Umbilical cord (tissue), 2 donors: ENCODE measurements around the gene NOC4L. TPM values are rescaled to one million over a fixed set of nuclear protein-coding genes. Genes with fewer than 3 reads are reported as not detected.
"Not testable (repeated sequence)": the region's sequence is repeated elsewhere in the genome, so short reads cannot be mapped to it uniquely, and the experiment has no call there.

Source experiments
- DNase-seq: peaks from one replicate; pipeline ENCODE4 v3.0.0-alpha.2; 2015; ENCODE audit warnings: low spot score
- total RNA-seq: library from RNA; depleted of rRNA; stranded (reverse); fragments of >200 nt; gene quantifications from one replicate; pipeline ENCODE4 v1.2.3, GENCODE V29; 2014; ENCODE audit warnings: low replicate concordance; ENCODE audit not compliant: insufficient read depth

Gene NOC4L
- total RNA-seq, 1 donor from 2014 or later, result 3.1 TPM

DNA sequence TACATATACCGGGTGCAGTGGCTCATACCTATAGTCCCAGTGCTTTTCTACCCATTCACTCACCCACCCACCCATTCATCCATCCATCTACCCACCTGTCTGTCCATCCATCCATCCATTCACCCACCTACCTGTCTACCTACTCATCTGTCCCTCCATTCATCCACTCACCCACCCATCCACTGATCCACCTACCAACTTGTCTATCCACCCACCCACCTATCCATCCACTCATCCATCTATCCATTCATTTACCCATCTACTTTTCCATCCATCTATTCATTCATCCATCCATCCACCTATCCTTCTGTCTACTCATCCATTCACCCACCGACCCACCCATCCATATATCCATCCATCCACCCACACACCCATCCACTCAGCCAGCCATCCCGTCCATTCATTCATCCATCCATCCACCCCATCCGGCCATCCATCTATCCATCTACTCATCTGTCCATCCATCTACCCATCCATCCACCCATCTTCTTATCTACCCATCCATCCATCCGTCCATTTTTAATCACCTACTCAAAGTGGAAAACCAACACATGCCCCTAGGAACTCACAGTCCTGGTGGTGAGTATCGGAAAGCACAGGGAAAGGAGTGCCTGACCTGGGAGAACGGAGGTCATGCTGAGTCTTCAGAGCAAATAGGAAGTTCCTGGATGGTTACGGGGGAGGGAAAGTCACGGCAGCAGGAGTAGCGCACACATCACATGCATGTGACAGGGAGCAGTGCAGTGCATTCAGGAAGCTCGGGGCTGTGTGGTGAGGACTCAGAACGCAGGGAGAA, 20.1 kb upstream of the NOC4L start:
- no peak for DNase-seq

DNA sequence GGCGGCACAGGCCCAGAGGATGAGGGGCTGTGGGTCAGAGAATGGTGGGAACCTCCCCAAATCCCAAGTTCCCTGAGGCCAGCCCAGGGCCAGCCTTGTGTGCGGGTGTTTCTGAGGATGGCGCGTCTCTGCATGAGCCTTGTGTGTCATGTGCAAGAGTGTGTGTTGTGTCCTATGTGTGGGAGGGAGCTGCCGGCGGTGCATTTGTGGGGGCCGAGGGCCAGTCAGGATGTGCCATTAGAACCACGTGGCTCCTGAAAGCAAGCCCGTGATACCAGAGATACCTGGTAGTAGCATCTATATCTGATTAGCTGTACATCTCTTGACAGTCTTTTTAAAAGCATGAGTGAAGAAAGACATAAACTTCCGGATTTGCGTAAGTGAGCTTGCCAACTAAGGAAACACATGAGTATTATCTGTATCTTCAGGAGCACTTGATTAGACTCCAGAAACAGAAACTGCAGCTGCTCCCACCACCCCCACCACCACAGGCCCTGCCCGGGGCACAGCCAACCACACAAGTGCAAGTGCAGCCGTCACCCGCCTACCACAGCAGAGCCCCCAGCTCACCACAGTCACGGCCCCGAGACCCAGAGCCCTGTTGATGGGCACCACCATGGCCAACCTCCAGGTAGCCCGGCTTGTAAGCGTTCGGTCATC, 19.4 kb upstream of the NOC4L start:
- DNase-seq, result no peak

DNA sequence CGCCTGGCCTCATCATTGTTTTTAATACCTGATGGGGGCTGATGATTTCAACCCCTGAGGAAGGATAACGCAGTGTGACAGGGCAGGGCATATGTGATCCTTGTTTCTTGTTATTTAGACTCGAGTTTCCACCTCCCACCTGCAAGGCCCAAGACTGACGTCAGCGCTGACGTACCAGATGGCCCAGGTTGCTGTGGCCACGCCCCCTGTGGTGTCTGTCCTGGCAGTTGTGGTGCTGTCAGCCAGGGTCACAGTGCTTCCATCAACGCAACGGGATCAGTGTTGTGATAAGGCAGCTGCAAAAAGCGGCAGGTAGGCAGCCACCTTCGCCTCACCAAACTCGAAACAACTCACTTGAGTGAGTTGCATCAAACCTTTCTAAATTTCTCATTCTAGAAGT, 18.5 kb upstream of the NOC4L start:
- DNase-seq, result no peak

DNA sequence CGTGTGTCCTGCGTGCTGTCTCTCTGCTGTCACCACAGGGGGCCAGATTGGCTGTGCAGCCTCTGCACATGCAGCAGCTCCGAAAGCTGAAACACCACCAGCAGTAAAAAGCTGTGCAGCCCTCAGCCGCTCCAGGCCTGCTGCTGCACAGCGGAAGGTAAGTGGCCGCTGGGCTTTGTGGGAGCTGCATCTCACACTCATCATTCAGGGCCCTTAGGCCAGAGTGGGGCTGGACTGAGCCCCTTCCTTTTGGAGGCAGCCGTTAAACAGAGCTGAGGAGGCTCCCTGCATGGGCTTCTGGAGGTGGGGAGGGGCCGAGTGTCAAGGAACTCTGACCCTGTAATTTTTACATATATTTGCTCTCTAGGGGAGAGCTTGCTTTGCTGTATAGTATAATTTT, 17.2 kb upstream of the NOC4L start:
- no peak for DNase-seq

DNA sequence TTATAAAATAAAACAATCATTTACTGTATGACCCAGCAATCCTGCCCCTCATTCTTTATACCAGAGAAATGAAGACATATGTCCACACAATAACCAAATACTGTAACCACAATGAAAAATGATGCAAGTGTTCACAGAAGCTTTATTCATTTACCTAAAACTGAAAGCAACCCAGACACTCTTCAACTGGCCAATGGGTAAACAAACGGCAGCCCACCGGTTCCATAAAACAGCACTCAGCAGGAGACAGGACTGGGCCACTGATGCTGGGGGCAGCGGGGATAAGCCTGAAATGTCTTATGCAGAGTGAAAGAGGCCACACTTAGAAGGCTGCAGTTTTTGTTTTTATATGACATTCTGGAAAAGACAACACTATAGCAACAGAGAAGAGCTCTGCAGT, 15.2 kb upstream of the NOC4L start:
- DNase-seq, result no peak

DNA sequence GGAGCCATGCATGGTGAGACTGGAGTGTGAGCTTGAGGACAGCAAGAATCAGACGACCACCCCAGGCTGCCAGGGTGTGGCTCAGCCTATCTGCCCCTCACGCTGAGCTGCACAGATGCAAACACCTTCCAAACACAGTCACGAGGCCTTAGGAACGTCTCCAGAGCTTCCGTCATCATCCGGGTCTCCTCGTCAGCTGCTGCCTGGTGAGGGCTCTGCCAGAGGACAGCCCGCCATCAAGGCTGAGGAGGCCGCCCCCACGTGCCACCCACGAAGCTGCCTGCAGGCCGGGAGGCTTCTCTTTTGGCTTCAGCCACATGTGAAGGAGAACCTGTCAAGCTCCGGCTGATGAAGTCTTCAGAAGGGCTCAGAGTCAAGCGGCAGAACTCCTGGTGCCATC, 13.6 kb upstream of the NOC4L start:
- no peak for DNase-seq

DNA sequence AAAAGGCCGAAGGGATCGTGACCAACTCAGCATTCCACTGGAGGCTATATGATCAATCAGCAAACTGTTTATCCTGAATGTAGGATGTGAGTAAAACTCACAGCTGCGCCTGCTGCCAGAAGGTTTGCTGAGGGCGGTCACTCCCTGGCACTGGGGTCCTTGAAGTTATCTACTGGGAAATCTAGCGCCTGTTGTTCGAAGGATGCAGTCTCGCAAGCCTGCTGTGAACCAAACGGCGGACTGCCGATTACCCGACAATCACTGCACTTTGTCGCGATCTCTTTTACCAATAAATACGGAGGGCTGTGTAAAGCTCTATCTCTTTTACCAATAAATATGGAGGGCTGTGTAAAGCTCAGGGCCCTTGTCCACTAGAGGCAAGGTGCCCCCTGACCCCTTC, 13.0 kb upstream of the NOC4L start:
- DNase-seq, result no peak

DNA sequence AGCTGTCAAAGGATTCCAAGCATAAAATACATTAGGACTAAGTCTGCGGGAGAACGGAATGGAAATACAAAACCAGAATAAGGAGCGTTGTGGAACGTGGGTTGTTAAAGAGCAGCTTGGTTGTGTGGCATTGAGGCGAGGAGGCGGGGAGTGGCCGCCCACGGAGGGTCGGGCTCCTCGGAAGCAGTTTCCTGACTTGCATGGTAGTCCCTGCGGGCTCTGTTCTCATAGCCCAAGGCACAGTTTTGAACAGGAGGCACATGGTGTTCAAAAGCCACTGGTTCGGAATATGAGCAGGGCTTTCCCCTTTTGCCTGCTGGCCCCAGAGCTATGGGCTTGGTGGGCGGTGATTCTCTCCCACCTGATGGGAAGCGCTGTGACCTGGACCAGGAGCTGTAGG, 12.3 kb upstream of the NOC4L start:
- DNase-seq, result no peak

DNA sequence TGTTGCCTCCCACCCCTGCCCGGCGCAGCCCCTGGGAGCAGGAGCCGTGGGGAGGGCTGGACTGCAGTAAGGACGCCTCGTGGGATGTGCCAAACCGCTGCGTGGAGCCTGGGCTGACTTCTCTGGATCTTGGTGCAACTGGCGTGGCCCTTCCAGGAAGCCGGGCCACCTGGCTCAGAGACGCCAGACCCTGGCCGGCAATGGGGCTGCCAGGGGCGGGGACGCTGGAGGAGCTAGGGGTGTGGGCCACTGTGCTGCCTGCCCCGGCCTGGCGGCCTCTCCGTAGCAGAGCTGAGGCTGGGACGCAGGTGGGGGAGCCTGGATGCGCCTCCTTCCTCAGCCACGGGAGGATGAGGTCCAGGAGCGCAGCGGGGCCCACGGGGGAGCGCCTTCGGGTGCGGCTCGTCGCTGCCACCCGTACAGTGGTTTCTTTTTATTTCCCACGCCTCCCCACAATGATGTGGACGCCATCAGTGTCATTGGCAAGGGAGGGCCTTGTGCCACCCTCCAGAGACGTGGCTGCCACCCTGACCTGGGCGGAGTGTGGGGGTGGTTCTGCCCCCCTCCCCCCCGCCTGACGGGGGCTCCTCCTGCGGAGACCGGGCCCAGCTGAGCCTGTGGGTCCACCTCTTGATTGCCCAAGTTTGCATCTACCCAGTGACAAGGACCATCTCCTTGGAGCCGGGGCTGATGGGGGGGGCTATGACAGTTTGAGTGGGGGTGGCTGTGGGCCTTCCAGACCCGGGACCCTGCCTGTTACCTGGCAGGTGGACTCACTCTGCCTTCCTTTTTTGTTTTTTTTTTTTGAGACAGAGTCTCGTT, 11.4 kb upstream of the NOC4L start:
- DNase-seq, result no peak

DNA sequence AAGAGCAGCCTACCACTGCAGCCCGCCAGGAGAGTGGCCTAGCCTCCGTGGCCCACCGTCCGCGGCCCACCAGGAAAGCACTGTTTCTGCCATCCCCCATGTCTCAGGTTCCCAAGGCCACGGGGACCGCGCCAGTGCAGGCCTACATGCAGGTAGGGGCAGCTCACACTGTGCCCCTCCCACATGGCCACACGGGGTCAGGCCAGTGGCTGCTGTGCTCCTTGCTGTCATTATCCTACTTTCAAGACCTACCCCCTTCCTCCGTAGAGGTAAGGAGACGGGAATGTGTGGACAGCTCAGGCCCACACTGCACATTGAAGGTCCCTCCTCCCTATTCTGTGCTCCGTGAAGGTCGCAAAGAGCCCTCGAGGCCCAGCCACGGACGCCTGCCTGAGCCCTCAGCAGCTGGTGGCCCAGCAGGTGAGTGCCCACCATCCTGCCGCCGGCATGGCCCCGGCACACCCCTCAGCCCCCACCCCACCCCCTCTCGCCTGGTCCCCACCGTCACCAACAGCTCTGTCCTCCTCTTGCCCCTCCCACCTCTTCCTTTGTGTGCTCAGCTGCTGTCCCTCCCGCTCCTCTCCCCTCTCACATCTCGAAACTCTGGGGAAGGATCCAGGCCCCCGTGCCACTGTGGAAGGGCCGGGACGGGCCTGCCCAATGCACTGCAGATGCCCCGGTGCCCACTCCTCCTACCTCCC, 10.2 kb upstream of the NOC4L start:
- DNase-seq, result no peak

DNA sequence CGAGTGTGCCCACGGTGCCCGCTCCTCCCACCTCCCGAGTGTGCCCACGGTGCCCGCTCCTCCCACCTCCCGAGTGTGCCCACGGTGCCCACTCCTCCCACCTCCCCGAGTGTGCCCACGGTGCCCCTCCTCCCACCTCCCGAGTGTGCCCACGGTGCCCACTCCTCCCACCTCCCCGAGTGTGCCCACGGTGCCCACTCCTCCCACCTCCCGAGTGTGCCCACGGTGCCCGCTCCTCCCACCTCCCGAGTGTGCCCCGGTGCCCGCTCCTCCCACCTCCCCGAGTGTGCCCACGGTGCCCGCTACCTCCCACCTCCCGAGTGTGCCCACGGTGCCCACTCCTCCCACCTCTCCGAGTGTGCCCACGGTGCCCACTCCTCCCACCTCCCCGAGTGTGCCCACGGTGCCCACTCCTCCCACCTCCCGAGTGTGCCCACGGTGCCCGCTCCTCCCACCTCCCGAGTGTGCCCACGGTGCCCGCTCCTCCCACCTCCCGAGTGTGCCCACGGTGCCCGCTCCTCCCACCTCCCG, 9.5 kb upstream of the NOC4L start:
- DNase-seq, result not testable (repeated sequence)

DNA sequence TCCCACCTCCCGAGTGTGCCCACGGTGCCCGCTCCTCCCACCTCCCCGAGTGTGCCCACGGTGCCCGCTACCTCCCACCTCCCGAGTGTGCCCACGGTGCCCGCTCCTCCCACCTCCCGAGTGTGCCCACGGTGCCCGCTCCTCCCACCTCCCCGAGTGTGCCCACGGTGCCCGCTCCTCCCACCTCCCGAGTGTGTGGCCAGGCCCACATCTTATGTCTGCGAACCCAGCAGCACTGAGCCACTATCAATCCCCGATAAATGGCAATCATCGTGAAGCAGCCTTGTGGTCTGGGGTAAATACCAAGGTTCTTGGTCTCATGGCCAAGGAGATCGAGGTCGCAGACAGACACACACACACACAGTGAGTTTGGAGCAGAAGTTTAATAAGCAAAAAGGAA, 8.0 kb upstream of the NOC4L start:
- not testable (repeated sequence) for DNase-seq

DNA sequence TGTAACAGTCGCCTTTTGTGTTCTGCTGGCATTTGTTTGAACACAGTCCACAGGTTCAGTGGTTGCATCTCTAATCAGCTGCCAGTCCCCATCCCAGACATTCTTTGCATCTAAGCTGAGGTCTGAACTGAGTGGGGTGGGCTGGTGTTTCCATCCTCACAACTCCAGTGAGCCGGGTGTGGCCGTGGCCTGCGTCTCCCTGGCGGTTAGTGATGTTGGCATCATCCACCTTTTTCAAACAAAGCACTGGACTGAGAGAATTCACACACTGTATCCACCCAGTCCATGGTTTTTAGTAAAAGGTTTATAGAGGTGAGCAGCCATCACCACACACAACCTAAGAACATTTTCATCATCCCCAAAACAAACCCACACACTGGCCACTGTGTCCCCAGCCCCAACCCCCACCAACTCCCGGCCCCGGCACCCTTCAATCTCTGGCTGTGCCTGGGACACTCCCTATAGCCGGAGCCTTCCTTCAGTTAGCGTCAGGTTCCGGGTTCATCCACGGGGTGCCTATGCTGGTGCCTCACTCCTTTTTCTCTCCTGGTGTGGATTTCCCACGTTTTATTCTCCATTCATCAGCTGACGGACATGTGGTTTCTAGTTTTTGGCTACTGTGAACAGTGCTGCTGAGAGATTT, 6.7 kb upstream of the NOC4L start:
- no peak for DNase-seq

DNA sequence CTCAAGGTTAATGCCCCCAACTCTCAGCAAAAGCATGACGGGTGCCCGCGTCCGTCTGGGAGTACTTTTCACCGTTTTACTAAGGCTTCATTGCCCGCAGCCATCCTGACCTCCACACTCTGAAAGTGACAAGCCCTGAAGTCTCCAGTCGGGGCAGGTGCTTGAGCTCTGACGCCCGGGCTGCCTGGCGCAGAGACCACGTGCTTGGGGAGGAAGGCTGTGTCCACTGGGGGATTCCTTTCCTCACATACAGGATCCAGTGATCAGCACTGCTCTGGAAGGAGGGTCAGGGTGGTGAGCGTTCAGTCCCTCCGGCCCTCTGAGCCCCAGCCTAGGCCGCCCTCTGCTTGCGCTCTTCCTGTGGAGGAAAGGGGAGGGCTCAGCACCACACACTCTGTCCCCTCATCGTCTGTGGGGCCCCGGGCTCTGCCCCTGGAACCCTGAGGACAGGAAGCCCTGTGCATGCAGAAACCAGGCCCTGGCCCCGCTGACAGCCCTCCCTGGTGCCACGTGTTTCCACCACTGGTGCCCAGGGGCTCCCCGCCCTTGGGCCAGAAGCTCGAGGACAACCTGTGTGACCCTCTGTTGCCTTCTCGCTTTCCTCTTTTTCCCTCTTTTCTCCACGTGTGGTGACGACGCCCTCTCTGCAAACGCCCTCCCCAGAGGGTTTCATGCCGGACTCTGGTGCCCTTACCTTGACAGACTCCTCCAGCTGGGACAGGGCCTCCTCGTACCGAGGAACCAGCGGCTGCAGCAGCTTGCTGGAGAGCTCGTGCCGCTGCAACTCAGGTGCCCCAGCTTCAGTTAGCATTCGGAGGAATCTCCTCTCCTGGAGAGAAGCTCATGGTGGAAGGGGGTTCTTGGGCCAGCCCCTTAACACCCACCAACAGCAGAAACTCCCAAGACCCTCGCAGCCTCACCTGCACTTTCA, 5.1 kb upstream of the NOC4L start:
- DNase-seq, result no peak

DNA sequence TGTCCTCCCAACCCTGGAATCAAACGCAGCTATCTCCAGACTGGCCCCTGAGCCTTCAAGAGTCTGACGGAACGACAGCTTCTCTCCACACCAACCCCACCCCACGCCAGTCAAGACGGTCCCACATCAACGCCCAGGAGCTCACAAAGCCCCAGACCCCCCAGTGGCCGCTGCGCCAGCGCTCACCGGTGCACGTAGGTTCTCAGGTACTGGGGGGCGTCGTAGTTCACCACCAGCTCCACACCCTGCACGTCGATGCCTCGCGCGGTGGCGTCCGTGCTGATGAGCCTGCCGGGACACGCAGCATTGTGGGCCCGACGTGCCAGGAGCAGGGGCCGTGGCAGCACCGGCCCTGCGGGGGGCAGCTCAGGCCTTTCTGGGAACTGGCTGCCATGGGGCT, 4.3 kb upstream of the NOC4L start:
- DNase-seq, result no peak

DNA sequence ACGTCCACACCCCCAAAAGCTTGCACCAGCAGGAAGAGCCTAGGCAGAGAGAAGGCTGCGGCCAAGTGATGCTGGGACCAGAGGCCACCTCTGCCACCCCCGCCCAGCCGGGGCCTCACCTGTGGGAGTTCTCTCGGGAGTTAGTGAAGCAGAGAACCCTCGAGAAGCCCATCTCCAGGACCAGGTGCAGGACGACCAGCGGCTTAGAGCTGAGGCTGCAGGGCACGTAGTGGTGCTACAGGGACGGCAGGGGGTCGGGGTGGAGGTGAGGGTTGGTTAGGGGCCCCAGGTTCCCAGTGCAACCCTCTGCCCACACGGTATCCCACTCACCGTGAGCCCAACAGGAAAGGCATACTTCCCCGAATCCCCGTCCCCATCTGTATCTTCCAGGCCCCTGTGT, 3.8 kb upstream of the NOC4L start:
- DNase-seq, result no peak

DNA sequence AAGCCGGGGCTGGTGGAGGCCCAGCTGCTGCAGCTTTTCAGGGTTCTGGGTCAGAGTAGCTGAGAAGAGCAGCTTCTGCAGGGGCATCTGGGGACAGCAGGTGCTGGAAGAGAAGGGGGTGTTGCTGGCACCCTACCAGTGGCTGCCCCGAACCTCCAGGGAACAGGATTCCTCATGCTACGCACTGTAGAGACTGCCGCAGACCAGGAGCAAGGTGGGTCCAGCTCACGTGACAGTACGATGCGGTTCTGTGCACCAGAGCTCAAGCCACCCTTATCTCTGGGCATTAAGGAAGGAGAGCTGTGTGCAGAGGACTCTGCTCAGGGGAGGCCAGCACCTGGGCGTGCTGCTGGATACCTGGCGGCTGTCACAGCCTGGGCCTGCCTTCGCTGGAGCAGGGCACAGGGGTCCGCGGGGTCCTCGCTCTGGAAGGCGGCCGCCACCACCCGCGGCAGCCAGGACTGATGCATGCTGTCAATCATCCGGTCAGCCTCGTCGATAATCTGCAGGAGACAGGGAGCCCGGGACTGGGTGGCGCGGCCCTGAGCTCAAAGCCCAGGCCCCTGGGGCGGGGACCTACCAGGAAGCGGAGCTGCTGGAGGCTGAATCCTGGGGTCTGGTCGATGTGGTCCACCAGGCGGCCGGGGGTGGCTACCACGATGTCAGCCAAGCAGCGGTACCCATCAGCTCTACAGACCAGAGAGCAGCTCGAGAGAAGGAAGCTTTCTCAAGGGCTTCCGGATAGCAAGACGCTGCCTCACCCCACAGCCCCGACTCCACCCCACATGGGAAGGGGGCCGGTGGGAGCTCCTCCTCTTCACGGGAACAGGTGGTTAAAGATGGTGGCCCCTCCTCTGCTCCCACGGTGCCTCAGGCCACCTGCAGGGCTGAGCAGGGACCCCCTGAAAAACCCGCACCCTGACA, 3.1 kb upstream of the NOC4L start:
- no peak for DNase-seq

DNA sequence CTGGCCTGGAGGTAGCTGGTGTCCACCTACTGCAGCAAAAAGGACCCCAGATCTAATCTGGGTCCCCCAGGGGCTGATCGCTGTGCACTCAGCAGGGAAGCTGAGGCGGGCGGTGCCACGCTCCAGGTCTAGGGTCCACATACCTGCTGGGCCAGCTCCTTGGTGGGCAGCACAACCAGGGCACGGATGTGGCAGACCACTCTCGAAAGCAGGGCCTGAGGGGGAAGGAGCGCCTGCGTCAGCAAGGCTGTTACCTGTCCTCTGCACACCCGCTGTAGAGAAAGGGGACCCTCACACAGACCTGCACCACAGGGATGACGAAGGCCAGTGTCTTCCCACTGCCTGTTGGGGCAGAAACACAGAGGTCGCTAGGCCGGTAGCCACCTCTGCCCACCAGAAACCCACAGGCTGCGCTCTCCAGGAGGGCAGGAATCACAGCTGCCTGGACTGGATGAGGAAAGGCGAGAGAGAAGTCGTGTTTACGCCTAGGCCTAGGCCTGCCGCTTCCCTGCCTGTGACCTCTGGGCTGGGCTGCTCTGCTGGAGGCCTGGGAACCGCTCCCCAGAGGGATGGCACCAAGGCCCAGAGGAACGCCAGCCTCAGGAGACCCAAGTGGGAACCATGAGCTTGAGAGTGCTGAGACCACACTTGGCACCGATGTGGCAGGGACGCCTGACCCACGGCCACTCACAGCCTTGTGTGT, 2.1 kb upstream of the NOC4L start:
- no peak for DNase-seq
